MM.1S (cell line): ENCODE results near the gene SHMT2.
A peak's percentile ranks its signal among the peaks of the same experiment; 100 is the strongest.

Experiments
- EZH2phosphoT487 ChIP-seq: fragments of 300-600 bp; sonication (generic); IDR thresholded peaks from 2 replicates; pipeline ENCODE4 v1.6.1; 2018; ENCODE audit warnings: antibody characterized with exemption, low read length
- TF ChIP-seq, protein P1 (sequence below): fragments of 300-600 bp; sonication (generic); IDR thresholded peaks from 2 replicates; pipeline ENCODE4 v1.5.1; 2016; ENCODE audit warnings: antibody characterized with exemption, low read length, mixed read lengths

DNA sequence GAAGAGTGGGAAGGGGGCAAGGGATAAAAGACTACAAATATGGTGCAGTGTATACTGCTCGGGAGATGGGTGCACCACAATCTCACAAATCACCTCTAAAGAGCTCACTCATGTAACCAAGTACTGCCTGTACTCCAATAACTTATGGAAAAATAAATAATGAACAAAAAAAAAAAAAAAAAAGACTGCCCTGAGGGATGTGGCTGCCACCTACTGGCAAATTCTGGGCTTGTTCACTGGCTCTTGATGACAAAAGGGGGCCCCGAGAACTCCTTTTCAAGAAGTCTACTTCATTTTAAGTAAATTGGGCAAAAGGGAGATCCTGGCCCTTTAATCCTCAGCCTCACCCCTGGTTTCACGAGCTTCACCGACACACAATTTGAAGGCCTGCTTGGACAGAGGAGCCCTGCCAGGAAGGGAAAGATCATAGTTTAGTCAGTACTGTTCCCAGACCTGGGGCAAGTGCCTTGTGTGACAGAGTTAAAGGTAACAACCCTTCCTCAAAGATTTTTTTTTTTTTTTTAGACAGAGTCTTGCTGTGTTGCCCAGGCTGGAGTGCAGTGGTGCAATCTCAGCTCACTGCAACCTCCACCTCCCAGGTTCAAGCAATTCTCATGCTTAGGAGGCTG lies 47.5 kb downstream of the SHMT2 start:
- TF ChIP-seq, protein P1, sequence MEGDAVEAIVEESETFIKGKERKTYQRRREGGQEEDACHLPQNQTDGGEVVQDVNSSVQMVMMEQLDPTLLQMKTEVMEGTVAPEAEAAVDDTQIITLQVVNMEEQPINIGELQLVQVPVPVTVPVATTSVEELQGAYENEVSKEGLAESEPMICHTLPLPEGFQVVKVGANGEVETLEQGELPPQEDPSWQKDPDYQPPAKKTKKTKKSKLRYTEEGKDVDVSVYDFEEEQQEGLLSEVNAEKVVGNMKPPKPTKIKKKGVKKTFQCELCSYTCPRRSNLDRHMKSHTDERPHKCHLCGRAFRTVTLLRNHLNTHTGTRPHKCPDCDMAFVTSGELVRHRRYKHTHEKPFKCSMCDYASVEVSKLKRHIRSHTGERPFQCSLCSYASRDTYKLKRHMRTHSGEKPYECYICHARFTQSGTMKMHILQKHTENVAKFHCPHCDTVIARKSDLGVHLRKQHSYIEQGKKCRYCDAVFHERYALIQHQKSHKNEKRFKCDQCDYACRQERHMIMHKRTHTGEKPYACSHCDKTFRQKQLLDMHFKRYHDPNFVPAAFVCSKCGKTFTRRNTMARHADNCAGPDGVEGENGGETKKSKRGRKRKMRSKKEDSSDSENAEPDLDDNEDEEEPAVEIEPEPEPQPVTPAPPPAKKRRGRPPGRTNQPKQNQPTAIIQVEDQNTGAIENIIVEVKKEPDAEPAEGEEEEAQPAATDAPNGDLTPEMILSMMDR: peak; percentile 39
- no peak for TF ChIP-seq EZH2phosphoT487
